GM21423 (cell line): ENCODE measurements around the gene NKIRAS2.

Experiments
- ATAC-seq: cut with Tn5 transposase; IDR thresholded peaks from one replicate; pipeline ENCODE4 v1.9.1; 2021; ENCODE audit warnings: mild to moderate bottlenecking, moderate library complexity; ENCODE audit not compliant: unreplicated experiment

Gene NKIRAS2

GRCh38 chr17:42019509-42020404 lies at the start of gene NKIRAS2:
Gene NKIRAS2, plus strand, starts transcription at chr17:42020090. Its CDS starts 1,488 bp downstream, at chr17:42021578.
- ATAC-seq, result peak; percentile 46

GRCh38 chr17:41970901-41971331 lies 49.0 kb upstream of the NKIRAS2 start:
- no peak for ATAC-seq

DNA sequence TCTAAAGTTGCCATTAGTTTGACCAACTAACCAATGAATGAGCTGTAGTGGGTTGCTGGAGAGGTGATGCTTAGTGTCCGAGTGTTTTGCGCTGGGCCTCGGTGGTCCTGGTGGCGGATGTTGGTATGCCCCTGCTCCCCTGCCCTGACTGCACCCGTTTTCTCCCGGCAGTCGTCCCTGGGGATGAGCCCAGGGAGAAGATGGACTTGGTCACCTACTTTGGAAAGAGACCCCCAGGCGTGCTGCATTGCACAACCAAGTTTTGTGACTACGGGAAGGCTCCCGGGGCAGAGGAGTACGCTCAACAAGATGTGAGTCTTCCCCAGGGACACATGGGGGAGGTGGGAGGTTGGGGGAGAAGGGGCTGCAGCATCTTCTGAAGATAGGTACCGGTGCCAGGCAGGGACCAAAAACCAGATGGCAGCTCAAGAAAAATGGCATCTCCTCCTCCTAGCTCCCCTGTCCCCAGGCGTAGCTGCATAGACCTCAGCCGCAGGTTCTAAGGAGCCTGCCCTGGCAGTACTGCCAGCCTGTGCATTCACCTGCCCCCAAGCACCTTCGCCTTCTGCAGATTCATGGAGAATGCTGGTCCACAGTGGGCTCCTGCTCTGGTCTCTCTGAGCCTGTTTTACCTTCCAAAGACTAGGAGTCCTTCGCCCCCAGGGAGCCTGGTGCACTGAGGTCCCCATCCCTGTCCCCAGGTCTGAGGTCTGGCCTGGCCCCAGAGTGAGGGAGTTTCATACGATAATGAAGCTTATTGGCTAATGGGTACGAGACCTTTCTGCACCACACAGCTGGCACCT lies 48.0 kb upstream of the NKIRAS2 start:
- ATAC-seq, result no peak

DNA sequence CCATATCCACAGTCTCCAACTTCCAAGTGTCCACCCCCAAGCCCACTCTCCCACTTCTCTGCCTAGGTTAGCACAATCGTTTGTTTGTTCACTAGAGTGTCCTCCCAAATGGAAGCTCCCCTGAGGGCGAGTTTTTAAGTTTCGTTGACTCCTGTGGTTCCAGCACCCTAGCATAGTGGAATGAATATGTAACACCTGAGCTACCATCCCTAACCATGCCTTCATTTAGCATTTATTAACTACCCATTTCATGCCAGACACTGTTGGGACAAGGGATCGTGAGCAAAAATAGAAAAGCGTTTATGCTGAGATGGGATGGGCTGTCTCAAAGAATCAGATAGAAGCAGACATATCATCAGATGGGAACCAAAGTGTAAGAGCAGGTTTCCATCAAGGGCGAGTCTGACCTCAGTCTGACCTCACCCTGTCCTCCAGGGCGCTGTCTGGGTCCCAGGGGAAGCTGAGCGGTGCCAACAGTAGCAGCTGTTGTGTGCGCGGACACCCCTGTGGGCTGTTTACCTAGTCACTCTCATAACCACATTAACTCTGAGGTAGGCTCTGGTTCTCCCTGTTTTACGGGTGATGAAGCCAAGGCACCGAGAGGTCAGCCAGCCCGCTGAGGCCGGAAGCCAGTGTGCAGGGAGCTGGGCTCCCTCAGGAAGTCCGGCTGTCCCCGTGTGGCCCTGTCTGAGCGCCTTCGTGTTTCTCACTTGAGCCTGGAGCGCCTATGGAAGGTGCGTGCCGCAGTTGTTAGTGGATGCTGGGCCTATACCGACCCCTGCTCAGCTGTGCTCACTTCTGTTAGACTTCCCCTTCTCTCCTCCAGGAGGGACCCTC lies 47.1 kb upstream of the NKIRAS2 start:
- no peak for ATAC-seq

DNA sequence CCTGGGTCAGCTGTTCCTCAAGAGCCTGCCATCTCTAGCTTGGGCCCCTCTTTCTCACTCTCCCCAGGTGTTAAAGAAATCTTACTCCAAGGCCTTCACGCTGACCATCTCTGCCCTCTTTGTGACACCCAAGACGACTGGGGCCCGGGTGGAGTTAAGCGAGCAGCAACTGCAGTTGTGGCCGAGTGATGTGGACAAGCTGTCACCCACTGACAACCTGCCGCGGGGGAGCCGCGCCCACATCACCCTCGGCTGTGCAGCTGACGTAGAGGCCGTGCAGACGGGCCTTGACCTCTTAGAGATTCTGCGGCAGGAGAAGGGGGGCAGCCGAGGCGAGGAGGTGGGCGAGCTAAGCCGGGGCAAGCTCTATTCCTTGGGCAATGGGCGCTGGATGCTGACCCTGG lies 46.5 kb upstream of the NKIRAS2 start:
- ATAC-seq, result no peak

GRCh38 chr17:41974031-41974430 lies 45.9 kb upstream of the NKIRAS2 start:
- no peak for ATAC-seq

GRCh38 chr17:41974658-41975057 lies 45.2 kb upstream of the NKIRAS2 start:
- ATAC-seq, result no peak

- ATAC-seq, result no peak
Measured at GRCh38 chr17:41975099-41976083, 44.5 kb upstream of the NKIRAS2 start.

- ATAC-seq, result no peak
Measured at GRCh38 chr17:41976142-41976768, 43.6 kb upstream of the NKIRAS2 start.

GRCh38 chr17:41977991-41978390 lies 41.9 kb upstream of the NKIRAS2 start:
- ATAC-seq, result no peak

DNA sequence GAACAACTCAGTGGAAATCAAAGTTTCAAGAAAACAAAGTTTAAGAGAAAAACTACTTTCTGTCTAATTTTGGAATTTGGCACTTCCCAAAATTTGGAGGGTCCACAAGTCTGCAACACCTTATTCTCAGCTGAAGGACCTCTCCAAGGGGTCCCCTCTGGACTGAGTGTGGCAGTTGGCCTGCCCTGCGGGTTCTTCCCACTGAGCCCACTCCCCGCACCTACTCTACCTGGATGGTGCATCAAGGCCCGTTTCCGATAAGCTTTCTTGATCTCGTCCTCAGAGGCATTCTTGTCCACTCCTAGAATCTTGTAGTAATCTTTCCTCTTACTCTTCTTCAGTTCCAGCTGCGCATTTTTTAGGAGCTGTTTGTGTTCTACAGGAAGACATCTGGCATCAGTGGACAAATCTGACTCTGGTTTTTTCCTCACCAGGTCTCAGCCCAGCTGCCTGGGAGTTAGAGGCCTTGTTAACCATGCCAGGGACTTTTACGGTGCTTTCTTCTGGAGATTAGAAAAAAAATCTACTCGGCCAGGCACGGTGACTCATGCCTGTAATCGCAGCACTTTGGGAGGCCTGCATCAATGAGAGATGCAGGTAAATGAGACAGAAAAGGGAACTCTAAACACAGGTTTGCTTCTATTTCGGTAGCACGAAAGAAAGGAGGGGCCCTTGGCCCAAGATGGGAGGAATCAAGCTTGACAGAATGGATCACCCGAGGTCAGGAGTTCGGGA lies 37.7 kb upstream of the NKIRAS2 start:
- ATAC-seq, result no peak

DNA sequence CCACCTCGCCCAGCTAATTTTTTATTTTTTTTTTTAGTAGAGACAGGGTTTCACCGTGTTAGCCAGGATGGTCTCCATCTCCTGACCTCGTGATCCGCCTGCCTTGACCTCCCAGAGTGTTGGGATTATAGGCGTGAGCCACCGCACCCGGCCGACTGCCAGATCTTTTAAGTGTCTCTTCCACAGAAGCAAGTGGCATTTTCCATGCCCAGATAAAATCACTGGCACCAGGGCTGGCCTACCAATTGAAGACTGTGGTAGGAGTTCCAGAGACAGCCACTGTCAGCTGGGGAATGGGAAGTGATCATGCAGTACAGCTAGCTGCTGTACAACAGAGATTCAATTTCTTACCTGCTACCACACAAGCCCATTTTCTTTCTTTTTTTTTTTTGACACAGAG lies 35.4 kb upstream of the NKIRAS2 start:
- ATAC-seq, result no peak

GRCh38 chr17:41985919-41986318 lies 34.0 kb upstream of the NKIRAS2 start:
- ATAC-seq, result no peak

DNA sequence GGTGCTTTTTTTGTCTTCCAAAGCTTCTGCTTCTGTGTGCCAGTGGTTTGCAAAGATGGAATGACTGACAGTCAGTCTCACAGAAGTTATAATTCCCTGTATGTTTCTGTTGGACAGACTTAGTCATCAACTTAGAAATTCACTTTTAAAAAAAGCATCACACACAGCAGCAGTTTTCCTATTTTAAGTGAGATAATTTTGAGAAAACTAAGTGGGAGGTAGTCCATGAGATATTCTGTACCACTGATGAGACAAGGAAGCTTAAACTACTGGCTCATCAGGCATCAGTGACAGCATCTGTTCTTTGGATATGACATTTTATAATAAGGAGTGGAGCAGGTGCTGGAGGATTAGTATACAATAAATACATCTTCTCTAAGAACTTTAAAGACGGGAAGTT lies 33.3 kb upstream of the NKIRAS2 start:
- ATAC-seq, result no peak

DNA sequence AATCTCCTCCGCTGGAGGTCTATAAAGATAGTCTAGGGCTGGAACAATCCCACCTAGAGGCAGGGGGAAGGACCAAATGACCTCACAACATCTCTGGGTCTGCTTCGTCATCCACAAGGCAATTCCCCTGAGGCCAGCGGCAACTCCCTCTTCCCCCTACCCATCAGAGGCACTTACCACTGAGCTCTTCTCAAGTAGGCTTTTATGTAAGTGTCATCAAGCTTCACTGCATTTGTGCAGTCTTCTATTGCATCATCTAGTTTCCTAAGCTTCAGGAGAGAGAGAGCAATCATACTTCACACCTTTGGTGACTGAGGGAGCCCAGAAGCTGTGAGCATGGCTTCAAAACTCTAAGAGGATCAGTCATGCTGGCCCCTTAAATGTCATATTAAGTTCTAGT lies 32.2 kb upstream of the NKIRAS2 start:
- no peak for ATAC-seq

DNA sequence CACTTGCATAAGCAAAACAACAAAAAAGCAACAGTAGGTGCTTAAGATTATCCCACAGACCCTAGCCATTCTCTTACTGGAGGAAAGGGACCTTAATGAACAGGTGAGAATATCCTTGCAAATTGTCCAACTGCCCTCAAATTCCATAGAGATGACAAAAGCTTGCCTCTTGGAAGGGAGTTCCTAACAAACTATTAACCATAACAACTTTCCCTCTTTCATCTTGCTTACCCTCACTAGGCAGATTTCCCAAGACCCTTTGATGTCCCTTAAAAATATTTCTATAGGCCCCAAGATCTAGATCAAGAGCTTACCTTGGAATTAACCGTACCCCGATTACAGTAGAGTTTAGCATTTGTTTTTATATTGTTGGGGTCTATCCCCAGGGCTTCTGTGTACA lies 31.5 kb upstream of the NKIRAS2 start:
- no peak for ATAC-seq

GRCh38 chr17:41989702-41990419 lies 30.0 kb upstream of the NKIRAS2 start:
- no peak for ATAC-seq

GRCh38 chr17:41992576-41992975 lies 27.3 kb upstream of the NKIRAS2 start:
- no peak for ATAC-seq
